ENCODE measurements around the gene ARFGAP1.

ARFGAP1 gene

DNA sequence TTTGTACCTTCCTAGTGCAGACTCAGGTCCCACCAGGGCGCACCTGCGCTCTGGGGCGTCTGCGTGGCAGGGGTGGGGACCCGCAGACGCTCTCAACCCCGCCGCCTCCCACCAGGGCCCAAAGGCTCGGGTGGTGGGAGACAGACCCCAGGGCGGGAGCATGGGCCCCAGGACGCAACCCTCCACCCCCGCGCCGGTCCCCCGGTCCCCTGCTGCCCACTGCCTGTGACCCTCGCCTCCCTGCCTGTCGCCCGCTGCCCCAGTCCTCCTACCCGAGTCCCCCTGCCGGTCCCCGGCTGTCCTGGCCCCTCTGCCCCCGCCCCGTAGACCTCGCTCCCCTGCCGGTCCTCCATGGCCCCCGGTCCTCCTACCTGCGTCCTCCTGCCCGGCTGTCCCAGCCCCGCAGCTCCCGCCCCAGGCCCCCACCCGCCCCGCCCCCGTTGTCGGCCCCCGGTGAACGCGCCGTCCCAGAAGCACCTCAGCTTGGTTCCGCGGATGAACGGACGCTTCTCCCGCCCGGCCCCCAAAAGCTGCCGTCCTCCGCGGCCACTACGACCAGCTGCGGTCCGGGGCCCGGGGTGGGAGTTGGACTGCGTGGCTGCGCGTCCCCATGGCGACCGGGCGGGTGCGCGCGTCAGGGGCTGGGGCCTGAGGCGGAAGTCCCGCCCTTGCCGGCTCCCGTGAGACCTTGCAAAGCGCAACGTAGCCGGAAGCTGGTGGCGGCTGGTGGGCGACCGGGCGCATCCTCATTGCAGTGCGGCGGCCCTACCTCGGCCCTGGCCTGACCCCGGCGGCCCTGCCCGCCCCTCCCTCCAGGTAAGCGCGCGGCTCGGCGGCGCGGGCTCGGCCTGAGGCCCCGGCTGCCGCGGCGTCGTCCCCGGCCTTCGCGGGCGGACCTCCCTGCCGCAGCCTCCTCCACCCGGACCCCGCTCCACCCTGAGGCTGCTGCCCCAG, at the start of gene ARFGAP1:
Gene ARFGAP1 (plus strand): TSS at position 709 of the 954 bp plus-strand sequence. CDS start 2,768 bp downstream, outside the sequence.
- DNase-seq (ENCODE audit: low read depth in 3 of 3): peak; percentile 82 to 90 (median 85)

DNA sequence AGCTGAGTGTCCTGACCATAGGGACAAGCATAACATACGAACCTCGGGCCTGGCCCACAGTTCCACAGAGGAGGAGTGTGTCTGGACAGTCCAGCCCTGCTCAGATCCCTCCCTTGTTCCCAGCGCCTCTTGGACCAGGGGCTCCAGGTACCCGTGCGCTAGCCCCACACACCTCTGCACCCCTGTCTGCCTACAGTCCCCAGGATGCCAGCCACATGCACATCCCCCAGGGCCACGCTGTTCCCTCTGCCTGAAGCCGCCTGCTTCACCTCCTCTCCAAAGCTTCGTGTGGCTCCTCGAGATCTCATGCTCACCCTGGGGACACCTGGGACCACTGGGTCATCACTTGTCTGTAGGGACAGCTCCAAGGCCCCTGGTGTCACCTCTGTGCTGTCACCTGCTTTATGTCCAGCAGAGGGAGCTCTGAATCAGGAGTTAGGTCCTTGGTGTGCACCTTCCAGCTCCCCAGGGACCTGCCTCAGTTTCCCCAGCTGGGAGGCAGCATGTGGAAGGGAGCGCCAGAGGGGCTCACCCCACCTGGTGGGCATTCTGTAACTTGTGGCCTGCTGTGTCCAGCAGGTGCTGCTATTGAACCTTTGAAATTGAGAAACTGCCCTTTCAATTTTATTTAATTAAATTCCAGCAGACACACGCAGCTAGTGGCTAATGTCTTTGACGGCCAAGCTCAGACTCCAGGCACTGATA, 49.3 kb upstream of the ARFGAP1 start:
- peak; percentile 22 to 29 (median 26) for DNase-seq (ENCODE audit: low read depth in 3 of 3)

DNA sequence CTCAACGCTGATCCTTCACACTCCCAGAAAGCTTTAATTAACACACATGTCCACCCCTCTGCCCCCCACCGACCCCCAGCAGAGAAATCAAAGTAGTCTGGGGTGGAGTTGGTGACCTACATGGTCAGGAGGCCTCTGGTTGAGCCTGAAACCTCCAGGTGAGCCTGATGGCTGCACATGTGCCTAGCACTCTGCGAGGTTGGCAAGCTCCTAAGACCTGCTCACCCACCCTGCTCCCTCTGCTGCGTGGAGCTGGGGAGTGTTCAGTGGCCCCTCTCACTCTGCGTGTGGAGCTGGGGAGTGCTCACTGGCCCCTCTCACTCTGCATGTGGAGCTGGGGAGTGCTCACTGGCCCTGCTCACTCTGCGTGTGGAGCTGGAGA, 48.8 kb upstream of the ARFGAP1 start:
- DNase-seq (ENCODE audit: low read depth in 3 of 3): no peak

DNA sequence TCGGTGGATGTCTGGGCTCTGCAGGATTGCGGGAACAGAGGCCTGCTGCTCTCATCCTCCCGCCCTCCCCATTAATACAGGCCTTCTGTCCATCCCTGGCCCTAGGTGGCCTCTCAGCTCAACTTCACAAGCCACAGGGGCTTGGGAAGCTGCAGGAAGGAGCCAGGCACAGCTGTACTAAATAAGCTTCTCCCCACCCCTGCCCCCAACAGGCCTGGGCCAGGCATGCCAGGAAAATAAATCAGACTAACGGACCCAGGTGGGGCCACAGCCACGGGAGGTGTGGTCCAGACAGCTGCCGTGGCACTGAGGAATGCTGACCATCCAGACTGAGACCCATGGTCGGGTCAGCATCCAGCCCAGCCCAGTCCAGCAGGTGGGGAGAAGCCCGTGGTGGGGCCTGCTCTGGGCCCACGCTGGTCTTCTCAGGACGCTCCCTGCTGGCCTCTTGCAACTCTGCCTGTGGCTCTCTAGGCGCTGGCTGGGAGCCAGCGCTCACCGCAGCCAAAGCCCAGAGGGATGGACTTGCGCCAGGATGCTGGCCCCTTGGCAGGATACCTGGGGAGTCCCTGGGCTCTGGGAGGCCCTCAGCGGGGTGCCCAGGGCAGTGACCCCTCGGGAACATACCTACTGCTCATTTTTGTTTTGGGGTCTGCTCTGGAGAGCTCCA, 48.1 kb upstream of the ARFGAP1 start:
- DNase-seq (ENCODE audit: low read depth in 3 of 3): no peak

DNA sequence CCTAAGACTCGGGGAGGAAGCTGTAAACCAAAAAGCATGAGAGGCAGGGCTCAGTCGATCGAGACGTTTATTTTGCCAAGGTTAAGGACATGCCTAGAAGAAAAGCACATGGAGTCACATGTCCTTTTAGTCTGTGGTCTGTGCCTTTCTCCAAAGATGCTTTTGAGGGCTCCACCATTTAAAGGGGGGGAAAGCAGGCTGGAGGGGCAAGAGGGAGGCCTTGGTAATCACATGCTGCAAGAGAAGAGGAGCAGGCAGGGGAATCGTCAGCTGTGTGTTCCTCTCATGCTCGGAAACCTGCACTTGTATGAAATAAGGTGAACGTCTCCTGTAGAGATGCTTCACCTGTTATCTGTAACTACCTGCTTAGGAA, 47.5 kb upstream of the ARFGAP1 start:
- no peak for DNase-seq (ENCODE audit: low read depth in 3 of 3)

DNA sequence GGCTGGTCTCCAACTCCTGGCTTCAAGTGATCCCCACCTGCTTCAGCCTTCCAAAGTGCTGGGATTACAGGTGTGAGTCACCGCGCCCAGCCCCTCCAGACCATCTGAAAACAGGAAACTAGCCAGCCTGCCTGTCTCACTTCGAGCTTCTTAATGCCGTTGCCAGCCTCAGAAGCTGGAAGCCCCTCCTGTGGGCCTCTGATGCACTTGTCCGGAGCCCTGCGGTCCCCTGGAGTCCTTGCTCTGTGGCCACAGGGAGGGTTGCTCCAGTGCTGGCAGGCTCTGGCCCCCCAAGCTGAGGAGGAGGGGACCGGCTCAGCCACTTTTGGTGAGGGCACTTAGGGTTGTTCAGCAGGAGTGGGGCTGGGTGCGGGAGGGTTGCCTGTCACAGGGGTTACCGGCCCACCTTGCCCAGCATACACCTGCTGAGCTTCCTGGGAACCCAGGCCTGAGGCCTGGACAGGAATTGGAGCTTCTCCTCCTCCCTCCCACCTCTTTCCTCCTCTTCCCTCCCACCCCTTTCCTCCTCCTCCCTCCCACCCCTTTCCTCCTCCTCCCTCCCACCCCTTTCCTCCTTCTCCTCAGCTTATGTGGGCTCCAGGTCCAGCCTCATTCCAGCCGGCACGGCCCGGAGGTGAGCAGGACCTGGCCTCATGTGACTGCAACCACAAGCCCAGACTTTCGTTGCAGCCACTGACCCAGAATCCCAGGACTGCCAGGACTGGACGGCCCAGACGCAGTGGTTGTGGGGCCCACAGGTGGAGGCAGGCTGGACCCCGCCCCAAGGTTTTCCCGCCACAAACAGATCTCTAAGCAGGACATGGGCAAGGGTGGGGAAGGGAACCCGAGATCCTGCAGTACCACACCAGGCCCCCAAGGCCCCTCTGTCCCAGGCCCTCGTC, 46.3 kb upstream of the ARFGAP1 start:
- no peak for DNase-seq (ENCODE audit: low read depth in 3 of 3)

DNA sequence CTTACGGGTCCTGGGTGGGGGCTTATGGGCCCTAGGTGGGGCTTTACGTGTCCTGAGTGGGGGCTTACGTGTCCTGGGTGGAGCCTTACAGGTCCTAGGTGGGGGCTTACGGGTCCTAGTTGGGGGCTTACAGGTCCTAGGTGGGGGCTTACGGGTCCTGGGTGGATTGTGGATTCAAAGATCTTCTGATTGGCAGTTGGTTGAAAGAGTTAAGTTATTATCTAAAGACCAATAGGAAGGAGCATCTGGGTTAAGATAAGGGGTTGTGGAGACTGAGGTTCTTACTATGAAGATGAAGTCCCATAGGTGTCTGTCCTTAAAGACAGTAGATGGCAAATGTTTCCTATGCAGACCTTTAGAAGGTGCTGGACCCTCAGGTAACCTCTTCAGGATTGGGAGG, 45.4 kb upstream of the ARFGAP1 start:
- no peak for DNase-seq (ENCODE audit: low read depth in 3 of 3)

DNA sequence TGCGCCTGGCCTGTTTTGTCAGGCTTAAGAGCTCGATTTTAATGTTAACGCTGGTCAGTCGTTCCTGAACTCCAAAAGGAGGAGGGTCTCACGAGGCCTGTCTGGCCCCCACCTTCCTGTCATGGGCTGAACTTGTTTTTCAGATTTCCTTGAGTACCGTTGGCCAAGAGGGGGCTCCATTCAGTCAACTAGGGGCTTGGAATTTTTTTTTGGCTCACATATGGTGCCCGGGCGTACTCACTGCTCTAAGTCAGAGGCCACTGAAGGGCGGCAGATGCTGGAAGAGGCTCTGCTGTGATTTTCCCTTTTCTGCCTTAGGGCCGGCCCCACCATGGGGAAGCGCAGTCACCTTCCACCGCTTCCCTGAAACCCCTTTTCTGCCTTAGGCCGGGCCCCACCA, 43.8 kb upstream of the ARFGAP1 start:
- no peak for DNase-seq (ENCODE audit: low read depth in 3 of 3)

DNA sequence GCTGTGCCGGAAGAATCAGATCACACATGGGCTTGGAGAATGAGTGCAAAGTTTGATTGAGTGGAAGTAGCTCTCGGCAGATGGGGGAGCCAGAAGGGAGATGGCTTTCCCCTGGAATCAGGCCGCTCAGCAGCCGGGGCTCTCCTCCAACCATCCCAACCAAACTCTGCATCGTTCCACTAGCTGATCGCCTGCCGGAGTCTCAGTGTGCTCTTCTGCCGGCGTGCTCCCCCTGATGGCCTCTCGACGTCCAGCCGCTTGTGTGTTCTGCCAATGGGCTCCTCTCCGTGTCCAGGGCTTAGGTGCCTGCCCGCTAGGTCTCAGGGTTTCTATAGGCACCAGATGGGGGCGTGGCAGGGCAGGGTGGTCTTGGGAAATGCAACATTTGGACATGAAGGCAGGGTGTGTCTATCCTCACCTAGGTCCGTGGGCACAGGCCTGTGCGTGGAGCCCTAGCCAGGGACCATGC, 41.8 kb upstream of the ARFGAP1 start:
- DNase-seq (ENCODE audit: low read depth in 3 of 3): no peak

DNA sequence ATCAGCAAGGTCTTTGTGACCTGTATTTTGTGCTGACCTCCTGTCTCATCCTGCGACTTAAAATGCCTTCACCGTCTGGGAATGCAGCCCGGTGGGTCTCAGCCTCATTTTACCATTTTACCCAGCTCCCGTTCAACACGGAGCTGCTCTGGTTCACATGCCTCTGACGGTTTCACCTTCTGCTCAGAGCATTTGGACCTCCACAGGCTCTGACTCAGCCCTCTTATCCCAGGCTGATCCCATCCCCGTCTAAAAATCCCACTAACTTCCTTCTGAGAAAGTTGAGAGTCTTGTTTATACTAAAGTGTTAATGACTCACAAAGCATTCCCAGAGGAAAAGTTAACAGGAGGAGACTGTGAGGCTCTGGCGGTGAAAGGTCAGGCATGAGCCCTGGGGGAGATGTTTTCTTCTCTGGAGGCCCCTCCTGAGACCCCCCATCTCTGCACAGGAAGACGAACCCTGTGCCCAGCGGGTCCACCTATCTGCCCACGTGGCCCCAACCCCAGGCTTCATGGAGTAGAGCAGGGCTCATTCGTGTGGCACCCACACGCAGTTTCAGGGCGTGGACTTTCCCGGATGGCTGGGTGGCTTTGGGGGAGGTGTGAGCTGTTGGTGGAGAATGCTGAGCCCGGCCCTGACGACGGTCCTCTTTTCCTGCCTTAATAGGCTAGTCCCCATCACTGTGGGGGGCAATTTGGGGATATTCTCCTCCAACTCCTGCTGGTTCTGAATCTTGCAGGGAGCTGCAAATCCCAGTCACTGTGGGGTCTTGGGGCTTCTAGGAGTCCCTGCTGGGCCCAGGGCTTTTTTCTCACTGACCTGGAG, 40.2 kb upstream of the ARFGAP1 start:
- no peak for DNase-seq (ENCODE audit: low read depth in 3 of 3)

DNA sequence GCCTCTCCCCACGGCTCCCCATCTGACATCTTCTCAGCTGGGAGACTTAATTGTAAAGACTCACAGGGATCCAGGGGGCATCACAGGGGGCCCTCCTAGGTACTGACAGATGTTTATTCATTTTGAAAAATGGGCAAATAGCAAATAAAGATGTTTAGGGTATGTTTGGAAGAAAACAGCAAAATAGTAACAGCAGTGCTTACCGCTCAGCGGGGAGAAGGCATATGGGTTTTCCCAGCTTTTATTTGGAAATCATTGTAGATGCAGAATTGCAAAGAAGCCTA, 39.6 kb upstream of the ARFGAP1 start:
- DNase-seq (ENCODE audit: low read depth in 3 of 3): no peak

DNA sequence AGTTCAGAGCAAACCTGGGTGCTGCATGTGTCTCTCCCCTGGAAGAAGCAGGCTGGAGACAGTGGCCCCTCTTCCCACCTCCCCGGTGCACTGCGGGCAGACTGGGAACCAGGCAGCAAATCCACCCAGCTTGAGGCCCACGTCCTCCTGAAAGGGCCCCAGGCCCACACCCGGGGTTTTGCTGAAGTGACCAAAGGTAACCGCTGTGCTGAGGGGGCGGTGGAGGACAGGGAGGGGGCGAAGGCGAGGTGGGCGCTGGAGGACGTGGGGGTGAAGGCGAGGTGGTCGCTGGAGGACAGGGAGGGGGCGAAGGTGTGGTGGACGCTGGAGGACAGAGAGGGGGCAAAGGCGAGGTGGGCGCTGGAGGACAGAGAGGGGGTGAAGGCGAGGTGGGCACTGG, 38.7 kb upstream of the ARFGAP1 start:
- DNase-seq (ENCODE audit: low read depth in 3 of 3): no peak

DNA sequence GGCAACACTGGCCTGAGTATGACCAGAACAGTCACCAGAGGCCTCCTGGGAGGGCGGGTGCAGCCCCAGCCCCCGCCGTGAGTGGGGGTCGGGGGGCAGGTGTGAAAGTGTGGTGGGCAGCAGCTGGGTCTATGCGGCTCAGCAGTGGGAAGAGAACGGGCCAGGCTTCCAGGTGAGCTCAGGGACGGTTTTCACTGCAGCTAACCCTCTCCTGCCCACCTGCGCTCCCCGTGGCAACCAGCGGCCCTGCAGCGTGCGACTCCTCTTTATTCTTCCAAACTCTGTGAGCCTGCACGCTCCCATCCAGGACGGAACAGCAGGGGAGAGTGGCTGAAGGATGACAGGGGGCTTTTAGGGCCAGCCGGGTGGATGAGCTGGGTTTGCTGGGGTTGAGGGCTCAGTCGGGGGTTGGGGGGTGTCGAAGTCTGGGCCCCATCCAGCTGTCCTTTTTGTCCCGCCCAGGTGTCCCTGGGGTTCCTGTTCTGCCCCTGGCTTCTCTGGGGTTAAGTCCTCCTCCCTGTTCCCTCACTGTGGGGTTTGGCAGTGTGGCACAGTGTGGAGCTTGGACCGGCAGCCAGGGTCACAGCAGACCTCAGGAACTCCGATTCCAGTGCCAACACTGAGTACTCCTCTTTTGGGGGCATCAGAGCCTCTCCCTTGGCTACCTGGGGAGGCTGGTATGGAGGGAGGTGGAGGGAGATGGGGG, 37.8 kb upstream of the ARFGAP1 start:
- peak in 1 of 3 experiments; percentile 20 for DNase-seq (ENCODE audit: low read depth in 3 of 3)

DNA sequence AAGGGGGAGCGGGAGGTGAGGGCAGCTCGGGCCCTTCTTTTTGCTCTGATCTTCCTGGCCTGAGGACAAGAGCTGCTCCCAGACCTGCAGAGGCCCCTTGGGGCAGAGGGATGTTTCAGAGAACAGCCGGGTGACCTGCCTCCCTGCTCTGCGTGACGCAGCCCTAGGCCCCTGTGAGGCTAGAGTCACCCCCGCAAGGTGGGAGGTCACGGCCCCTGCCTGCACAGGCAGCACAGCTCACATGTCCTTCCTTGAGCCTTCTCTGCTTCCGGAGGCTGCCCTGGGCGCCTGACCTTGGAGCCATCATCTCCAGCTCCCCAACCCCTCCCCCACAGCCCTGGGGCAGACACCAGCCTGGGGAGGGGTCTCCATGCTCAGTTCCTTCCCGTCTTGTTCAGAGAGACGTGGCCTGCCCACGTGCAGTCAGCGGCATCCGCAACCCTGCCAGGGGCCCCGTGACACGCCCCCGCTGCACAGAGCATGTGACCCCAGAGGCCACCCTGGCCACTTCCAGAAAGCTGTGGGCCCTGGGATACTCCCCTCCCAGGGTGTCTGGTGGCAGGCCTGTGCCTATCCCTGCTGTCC, 37.1 kb upstream of the ARFGAP1 start, which contains the start of gene BIRC7:
Gene BIRC7 (plus strand): TSS at position 507 of the 585 bp plus-strand sequence. CDS start 192 bp downstream, outside the sequence.
- DNase-seq (ENCODE audit: low read depth in 3 of 3): no peak

DNA sequence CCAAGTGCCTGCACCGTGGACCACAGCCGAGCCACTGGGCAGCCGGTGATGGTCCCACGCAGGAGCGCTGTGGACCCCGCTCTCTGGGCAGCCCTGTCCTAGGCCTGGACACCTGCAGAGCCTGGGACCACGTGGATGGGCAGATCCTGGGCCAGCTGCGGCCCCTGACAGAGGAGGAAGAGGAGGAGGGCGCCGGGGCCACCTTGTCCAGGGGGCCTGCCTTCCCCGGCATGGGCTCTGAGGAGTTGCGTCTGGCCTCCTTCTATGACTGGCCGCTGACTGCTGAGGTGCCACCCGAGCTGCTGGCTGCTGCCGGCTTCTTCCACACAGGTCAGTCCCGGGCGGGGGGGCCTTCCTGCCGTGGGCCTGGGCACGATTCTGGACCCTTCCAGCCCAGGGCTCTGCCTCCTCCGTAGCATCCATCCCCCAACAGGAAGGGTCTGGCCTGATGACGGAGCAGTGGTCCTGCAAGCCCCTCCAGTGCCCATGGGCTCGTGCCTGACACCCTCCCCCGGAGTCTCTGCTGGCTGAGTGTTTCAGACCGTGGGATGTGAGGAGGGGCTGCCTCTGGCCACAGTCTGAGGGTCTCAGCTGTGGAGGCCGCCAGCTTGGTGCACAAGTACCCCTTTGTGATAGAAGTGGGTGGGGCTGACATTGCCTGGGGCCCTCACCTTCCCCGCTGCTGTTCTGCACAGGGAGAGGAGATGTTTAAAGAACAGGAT, 36.3 kb upstream of the ARFGAP1 start:
- DNase-seq (ENCODE audit: low read depth in 3 of 3): no peak

DNA sequence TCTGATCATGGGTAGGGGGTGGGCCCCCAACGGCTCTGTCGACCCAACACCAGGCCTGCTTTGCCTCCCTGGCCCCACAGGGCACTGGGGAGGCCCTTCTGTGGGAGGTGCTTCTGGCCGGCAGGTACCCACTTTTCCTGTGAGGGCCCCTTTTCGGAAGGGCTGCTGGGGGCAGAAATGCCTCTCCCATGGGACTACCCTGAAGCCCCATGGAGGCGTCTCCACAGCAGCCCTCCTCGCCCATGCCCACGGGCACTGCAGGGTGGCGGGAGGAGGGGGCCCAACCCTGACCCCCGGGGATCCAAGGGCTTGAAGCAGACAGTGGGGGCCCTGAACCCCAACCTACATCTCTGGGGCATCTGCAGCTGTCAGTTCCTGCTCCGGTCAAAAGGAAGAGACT, 34.6 kb upstream of the ARFGAP1 start:
- no peak for DNase-seq (ENCODE audit: low read depth in 3 of 3)

DNA sequence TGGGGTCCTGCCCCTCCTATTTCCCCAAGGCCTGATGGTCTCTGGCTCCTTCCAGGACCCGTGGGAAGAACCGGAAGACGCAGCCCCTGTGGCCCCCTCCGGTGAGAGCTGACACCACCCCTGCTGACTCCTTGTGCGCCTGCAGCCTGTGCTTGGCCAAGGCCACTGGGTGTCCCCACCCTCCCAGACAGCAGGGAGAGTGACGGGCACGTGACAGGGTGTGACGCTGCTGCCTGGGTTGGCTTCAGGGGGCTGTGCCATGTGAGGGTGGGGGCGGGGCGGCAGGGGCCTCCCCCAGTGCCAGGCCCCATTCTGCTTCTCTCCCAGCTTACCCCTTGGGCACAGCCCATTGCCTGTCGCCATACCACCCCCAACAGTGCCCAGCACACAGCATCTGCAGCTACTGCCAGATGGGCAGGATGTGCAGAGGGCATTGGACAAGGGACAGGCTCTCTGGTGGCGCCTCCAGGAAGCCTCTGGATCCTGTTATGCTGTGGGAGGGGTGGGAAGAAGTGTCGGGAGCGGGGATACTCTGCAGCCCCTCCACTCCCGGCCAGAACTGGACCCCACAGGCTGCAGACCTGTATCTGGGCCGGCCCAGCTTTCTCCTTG, 34.0 kb upstream of the ARFGAP1 start:
- no peak for DNase-seq (ENCODE audit: low read depth in 3 of 3)

DNA sequence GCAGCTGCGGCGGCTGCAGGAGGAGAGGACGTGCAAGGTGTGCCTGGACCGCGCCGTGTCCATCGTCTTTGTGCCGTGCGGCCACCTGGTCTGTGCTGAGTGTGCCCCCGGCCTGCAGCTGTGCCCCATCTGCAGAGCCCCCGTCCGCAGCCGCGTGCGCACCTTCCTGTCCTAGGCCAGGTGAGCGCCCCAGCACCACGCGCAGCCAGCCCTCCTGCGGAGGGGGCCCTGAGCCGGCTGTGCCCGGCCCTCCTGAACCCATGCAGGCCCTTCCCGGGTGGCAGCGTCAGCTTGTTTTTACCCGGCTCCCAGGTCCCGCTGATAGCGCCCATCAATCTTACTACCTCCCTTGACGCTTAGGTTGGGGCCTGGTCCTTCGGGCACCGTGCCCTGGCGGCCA, 33.2 kb upstream of the ARFGAP1 start:
- DNase-seq (ENCODE audit: low read depth in 3 of 3): no peak
